HL-60 (cell line): ENCODE measurements around the gene TBC1D1.

Experiments
- DNase-seq, 2 experiments: peaks; one replicate each; pipeline ENCODE4 v3.0.0-alpha.2; 2010 to 2020; ENCODE audit warnings: low read depth in 1 of 2, low spot score in 1 of 2
- H3K27ac ChIP-seq: fragments of 250-450 bp; sonication (Bioruptor Pico); replicated peaks from 2 replicates; pipeline ENCODE4 v1.5.1; 2020; ENCODE audit warnings: mild to moderate bottlenecking, moderate library complexity
- H3K27me3 ChIP-seq: fragments of 250-450 bp; sonication (Bioruptor Pico); 2 replicates; pipeline ENCODE4 v1.5.1; 2021; ENCODE audit warnings: mild to moderate bottlenecking, moderate library complexity; ENCODE audit not compliant: insufficient read depth, poor library complexity, severe bottlenecking
- H3K4me3 ChIP-seq: replicated peaks from 2 replicates; pipeline ENCODE4 v1.5.1; 2011; ENCODE audit warnings: mild to moderate bottlenecking, control low read depth, low read length; ENCODE audit not compliant: insufficient read depth
- GABPA ChIP-seq: IDR thresholded peaks from 2 replicates; pipeline ENCODE4 v1.6.1; 2012; ENCODE audit warnings: low read depth
- POLR2AphosphoS5 ChIP-seq: IDR thresholded peaks from 2 replicates; pipeline ENCODE4 v1.6.1; 2012; ENCODE audit warnings: low read depth
- SPI1 ChIP-seq: IDR thresholded peaks from 2 replicates; pipeline ENCODE4 v1.6.1; 2012; ENCODE audit warnings: low read depth, mild to moderate bottlenecking, borderline replicate concordance
- TF ChIP-seq, protein P1 (sequence below): IDR thresholded peaks from one replicate; pipeline ENCODE4 v1.5.1; 2011; ENCODE audit warnings: low read length, control low read depth, inconsistent platforms; ENCODE audit not compliant: insufficient read depth
- TF ChIP-seq, protein P2 (sequence below): IDR thresholded peaks from 2 replicates; pipeline ENCODE4 v1.6.1; 2012; ENCODE audit warnings: low read depth; ENCODE audit not compliant: insufficient replicate concordance

TBC1D1 gene

DNA sequence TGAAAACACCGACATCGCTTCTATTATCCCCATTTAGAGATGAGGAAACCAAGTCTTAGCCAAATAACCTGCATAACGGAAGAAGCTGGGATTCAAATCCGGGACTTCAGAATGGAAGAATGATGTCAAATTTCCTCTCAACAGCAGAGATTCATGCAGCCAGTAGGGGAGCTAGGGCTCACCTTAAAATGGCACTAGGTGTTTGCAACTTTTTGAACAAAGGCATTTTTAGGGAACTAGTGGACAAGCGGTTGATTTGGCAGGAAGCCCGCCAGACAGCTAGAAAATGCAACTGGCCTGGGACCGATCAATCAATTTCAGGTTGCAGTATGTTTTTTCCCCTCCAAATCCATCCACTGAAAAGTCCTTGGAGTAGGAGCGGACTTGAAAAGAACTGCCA lies 293.5 kb downstream of the TBC1D1 start:
- no peak for DNase-seq
- no peak overlapping the region for H3K4me3 ChIP-seq
- no peaks in the 10 kb centered on the region for H3K27me3 ChIP-seq
- TF ChIP-seq, protein P1, sequence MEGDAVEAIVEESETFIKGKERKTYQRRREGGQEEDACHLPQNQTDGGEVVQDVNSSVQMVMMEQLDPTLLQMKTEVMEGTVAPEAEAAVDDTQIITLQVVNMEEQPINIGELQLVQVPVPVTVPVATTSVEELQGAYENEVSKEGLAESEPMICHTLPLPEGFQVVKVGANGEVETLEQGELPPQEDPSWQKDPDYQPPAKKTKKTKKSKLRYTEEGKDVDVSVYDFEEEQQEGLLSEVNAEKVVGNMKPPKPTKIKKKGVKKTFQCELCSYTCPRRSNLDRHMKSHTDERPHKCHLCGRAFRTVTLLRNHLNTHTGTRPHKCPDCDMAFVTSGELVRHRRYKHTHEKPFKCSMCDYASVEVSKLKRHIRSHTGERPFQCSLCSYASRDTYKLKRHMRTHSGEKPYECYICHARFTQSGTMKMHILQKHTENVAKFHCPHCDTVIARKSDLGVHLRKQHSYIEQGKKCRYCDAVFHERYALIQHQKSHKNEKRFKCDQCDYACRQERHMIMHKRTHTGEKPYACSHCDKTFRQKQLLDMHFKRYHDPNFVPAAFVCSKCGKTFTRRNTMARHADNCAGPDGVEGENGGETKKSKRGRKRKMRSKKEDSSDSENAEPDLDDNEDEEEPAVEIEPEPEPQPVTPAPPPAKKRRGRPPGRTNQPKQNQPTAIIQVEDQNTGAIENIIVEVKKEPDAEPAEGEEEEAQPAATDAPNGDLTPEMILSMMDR, result no peak
- TF ChIP-seq, protein P2, sequence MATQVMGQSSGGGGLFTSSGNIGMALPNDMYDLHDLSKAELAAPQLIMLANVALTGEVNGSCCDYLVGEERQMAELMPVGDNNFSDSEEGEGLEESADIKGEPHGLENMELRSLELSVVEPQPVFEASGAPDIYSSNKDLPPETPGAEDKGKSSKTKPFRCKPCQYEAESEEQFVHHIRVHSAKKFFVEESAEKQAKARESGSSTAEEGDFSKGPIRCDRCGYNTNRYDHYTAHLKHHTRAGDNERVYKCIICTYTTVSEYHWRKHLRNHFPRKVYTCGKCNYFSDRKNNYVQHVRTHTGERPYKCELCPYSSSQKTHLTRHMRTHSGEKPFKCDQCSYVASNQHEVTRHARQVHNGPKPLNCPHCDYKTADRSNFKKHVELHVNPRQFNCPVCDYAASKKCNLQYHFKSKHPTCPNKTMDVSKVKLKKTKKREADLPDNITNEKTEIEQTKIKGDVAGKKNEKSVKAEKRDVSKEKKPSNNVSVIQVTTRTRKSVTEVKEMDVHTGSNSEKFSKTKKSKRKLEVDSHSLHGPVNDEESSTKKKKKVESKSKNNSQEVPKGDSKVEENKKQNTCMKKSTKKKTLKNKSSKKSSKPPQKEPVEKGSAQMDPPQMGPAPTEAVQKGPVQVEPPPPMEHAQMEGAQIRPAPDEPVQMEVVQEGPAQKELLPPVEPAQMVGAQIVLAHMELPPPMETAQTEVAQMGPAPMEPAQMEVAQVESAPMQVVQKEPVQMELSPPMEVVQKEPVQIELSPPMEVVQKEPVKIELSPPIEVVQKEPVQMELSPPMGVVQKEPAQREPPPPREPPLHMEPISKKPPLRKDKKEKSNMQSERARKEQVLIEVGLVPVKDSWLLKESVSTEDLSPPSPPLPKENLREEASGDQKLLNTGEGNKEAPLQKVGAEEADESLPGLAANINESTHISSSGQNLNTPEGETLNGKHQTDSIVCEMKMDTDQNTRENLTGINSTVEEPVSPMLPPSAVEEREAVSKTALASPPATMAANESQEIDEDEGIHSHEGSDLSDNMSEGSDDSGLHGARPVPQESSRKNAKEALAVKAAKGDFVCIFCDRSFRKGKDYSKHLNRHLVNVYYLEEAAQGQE, result no peak
- TF ChIP-seq SPI1 (no peak), GABPA (no peak), POLR2AphosphoS5 (no peak)
- H3K27ac ChIP-seq, result no peak overlapping the region

DNA sequence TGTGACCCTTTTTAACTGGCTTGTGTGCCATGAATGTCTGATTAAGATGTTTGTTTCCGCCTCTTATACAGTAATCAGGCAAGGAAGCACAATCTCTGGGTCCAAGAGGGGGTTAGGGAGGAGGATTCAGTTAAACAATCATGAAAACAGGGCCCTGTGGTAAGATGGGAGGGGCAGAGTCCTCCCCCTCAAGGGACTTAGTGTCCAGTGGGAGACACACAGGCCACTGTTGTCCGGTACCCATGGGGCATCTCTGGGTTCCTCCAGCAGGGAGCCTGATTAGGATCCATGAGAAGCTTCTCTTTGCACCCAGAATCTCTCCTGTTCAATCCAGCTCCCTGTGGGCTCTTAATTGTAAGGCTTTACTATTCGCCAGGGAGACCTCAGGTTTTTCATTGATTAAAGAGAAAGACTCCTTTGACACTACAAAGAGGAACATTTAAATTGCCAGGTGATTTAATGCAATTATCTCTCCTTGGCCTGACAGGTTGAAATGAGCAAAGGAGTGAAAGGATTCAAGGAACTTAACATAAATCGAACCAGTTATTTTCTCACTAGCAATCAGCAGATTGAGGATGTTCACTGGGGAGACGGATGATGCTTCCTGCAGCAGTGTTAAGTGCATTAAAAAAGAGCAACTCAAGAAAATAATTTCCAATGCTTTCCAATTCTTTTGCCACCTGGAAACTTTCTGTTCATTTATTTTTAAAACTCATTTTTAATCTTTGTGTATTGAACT lies 294.7 kb downstream of the TBC1D1 start:
- TF ChIP-seq, protein P2, result no peak
- TF ChIP-seq GABPA (no peak), POLR2AphosphoS5 (no peak), SPI1 (no peak)
- TF ChIP-seq, protein P1, result no peak
- DNase-seq, result no peak
- no peaks in the 10 kb centered on the region for H3K27me3 ChIP-seq
- no peak overlapping the region for H3K4me3 ChIP-seq
- no peak overlapping the region for H3K27ac ChIP-seq

DNA sequence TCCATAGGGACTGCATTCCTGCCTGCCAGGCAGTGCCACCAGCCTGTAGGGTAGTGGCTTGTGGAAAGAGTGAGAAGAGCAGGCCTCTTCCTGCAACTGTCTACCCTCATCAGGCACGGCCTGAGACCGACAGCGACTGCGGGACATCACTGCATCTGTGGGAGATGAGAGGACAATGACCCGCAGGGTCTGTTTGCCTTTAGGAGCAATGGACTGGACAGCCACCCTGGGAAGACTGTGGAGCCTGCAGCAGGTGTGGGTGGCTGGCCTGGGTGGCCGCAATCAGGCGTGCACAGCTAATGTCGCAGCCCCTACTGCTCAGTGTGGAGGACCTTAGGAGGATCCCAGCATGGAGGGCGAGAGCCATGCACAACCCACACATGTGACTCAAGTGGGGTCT lies 297.3 kb downstream of the TBC1D1 start:
- no peak for TF ChIP-seq SPI1
- TF ChIP-seq, protein P1, result no peak
- no peak for TF ChIP-seq POLR2AphosphoS5
- TF ChIP-seq GABPA, result no peak
- TF ChIP-seq, protein P2, result no peak
- H3K27me3 ChIP-seq, result no peaks in the 10 kb centered on the region
- no peak for DNase-seq
- no peak overlapping the region for H3K27ac ChIP-seq
- H3K4me3 ChIP-seq, result no peak overlapping the region
